ENCODE results near the gene ABCG1. TPM values are rescaled to one million over a fixed set of nuclear protein-coding genes. Genes with fewer than 3 reads are reported as not detected.
A peak's percentile ranks its signal among the peaks of the same experiment; 100 is the strongest.

The ABCG1 gene
- total RNA-seq, 2 donors from 2014 or later, result 53.1 to 55.5 TPM

DNA sequence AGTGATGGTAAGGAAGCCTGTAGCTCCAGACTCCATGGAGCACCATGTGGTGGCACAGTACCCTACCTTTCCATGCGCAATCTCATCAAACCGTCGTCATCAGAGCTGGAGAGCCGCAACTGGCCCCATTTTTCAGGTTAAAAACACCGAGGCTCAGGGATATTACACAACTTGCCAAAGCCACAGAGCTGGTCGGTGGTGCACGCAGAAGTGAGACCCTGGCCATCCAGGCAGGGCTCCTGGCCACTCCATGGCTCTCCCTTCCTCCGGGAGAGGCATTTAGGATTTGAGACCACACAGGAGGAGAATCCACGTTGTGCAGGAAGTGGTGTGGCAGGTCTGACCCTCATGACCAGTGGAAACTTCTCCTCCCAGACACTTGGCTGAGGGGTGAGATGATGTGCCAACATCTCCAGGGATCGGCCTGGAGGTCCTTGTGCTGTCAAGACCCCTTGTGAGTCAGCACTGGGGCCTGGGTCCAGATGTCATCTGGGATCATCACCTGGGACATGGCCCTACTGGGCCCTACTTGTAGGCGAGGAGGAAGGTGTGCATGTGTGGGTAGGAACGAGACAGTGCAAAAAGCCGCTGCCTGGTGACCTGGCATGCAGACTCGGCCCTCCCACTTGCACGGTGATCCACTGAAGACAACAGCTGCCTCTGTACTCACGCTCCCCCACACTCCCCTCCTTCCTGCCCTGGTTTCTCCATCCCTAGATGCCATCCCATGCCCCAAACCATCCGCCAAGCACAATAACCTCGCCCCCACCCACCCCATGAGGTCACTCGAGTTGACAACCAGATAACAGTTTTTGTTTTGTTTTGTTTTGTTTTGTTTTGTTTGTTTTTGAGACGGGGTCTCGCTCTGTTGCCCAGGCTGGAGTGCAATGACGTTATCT is 85.9 kb downstream of the ABCG1 start:
- Mint-ChIP-seq H3K36me3 (ENCODE audit: insufficient read depth in 2 of 2) (no peaks in the 10 kb centered on the region), H3K27me3 (ENCODE audit: low read depth) (peaks cover 5% of the 10 kb centered on the region), H3K4me1 (ENCODE audit: low read depth) (peaks cover 11% of the 10 kb centered on the region), H3K27ac (no peak overlapping the region), H3K4me3 (no peak overlapping the region), H3K9me3 (no peaks in the 10 kb centered on the region)
- DNase-seq, result no peak
- peak in 1 of 2 donors; percentile 12 for ATAC-seq (replicated peaks in 1 of 2)

DNA sequence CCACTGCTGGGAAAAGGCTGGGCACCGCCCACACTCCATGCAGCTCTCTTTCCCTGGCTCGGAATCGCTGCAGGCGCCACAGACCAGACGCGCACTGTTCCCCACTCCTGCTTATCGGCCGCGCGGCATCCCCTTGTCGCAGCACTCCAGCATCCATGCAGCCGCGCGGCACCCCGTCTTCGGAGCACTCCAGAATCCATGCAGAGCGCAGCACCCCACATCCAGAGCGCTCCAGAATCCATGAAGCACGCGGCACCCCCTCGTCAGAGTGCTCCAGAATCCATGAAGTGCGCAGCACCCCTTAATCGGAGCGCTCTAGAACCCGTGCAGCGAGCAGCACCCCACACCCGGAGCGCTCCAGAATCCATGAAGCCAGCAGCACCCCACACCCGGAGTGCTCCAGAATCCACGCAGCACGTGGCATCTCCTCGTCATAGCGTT is 86.8 kb downstream of the ABCG1 start:
- ATAC-seq (replicated peaks in 1 of 2) (no peak), DNase-seq (no peak)
- Mint-ChIP-seq H3K27me3 (ENCODE audit: low read depth) (peaks cover 5% of the 10 kb centered on the region), H3K4me3 (no peak overlapping the region), H3K27ac (no peak overlapping the region), H3K4me1 (ENCODE audit: low read depth) (peaks cover 15% of the 10 kb centered on the region), H3K36me3 (ENCODE audit: insufficient read depth in 2 of 2) (no peaks in the 10 kb centered on the region), H3K9me3 (no peaks in the 10 kb centered on the region)

DNA sequence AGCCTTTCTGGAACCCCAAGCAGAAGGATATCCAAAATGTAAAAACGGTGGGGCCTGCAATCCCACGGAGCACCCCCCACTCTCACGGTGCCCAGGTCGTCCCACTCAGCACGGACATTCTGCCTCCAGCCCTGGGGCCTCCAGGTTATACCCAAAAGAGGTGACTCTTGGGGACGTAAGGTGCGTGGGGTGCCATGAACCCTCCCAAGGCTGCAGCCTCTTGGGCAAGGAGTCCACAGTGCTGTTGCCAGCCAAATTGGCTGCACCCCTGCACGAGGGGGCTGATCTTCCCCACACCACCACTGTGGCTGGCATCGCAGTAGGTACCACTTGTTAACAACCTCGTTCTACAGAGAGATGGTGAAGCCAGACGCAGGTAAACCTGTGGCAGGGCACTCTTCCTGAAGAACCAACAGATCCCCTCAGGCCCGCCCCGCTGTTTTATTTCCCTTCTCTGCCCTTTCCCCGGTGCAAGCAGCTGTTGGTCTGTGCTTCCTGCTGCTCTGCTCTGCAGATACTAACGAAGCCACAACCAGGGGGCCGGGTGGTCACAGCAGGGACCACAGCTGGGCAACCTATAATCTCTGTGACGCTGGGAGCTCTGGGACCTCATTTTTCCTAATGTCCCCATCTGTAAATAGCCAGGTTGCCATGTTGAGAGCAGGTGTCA is 87.6 kb downstream of the ABCG1 start:
- Mint-ChIP-seq H3K4me3 (no peak overlapping the region), H3K4me1 (ENCODE audit: low read depth) (peaks cover 15% of the 10 kb centered on the region), H3K9me3 (no peaks in the 10 kb centered on the region), H3K36me3 (ENCODE audit: insufficient read depth in 2 of 2) (no peaks in the 10 kb centered on the region), H3K27me3 (ENCODE audit: low read depth) (peaks cover 5% of the 10 kb centered on the region), H3K27ac (no peak overlapping the region)
- DNase-seq, result no peak
- ATAC-seq (replicated peaks in 1 of 2), result no peak

DNA sequence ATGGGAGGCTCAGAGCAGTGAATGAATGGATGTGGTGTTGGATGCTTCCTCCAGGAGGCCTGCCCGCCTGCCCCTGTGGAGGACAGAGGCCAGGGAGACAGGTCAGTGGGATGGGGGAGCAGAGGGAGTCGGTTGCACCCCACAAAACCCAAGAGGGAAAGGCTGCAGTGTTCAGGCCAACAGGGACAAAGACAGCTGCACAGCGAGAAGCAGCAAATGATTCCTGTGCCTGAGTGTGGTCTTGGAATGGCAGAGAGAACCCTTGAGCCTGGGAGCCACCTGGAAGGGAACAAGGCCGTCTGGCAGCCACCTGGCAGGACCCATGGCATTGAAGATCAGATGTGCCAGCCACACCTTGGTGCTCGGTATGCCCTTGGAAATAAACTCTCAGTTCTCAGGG is 88.2 kb downstream of the ABCG1 start:
- DNase-seq, result no peak
- H3K27me3 Mint-ChIP-seq (ENCODE audit: low read depth), result peaks cover 5% of the 10 kb centered on the region
- peaks cover 15% of the 10 kb centered on the region for H3K4me1 Mint-ChIP-seq (ENCODE audit: low read depth)

DNA sequence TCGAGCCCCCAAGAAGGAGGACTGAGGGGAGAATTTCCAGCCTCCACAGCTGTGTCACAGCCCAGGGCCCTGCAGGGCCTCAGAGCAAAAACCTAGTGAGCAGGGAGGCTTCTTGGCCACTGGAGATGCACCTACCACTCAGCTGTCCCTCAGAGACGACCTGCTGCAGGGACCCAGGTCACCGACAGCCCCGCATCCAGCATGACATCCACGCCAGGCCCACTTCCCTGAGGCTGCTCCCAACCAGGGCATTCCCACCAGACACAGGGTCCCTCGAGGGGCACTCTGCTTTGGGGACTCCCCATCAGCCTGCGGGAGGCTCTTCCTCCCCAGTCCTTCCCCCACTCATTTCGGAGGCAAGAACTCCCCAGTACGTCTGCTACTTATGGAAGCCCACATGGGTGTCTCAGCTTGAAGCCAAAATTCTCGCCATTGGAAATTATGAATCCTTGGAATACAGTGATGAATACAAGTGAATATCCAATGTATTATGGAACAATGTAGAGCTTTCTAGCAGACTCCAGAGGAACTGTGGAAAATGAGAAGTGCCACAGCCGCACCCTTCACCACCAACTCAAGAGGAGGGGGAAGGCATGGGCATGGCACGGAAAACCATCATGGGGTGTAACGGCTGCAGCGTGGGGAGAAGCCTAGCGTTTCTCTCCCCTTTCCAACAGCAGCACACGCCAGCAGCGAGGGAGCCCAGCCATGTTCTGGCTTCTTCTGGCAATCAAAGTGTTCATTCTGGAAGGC is 89.4 kb downstream of the ABCG1 start:
- H3K4me3 Mint-ChIP-seq, result no peak overlapping the region
- H3K4me1 Mint-ChIP-seq (ENCODE audit: low read depth), result peaks cover 15% of the 10 kb centered on the region
- no peak overlapping the region for H3K27ac Mint-ChIP-seq
- no peaks in the 10 kb centered on the region for H3K36me3 Mint-ChIP-seq (ENCODE audit: insufficient read depth in 2 of 2)
- ATAC-seq (replicated peaks in 1 of 2), result no peak
- no peaks in the 10 kb centered on the region for H3K9me3 Mint-ChIP-seq
- no peak for DNase-seq
- H3K27me3 Mint-ChIP-seq (ENCODE audit: low read depth), result peaks cover 5% of the 10 kb centered on the region

More for the DNA sequence above, 88.2 kb downstream of the ABCG1 start:
- no peaks in the 10 kb centered on the region for H3K36me3 Mint-ChIP-seq (ENCODE audit: insufficient read depth in 2 of 2)
- no peaks in the 10 kb centered on the region for H3K9me3 Mint-ChIP-seq
- H3K4me3 Mint-ChIP-seq, result no peak overlapping the region
- no peak overlapping the region for H3K27ac Mint-ChIP-seq
- no peak for ATAC-seq (replicated peaks in 1 of 2)

DNA sequence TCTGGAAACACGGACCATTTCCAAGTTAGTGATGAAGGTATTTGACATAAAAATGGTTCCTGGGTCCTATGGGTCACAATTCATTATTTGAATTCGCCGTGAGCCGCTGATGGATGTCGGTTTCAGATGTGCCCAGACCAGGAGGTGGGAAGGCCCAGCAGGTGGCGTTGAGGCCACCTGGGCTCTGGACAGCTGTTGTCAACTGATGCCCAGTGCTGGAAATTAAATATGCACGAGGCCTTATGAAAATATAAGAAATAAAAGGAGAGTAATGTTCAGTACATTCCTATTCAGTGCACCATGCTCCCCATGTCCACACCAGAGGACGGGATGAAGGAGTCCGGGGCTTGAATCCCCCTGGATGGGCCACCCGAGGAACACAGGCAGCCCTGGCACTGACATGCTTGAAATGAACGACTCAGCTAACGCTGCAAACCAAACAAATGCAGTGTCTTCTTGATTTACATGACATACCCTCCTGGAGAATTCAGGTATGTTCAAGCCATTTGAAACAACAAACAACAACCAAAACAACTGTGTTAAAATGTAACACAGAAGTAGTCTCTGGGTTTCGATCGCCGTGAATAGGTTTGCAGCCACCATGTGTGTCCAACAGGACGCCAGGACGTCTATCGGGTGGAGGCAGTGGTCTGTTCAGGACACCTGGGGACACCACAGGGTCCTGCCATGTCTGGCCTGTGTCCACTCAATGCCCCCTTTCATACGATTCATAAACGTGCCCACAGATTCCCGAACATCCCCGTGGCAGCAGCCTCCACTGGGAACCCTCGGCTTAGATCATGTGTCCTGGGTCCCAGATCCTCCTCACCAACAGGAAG is 90.2 kb downstream of the ABCG1 start:
- Mint-ChIP-seq H3K4me1 (ENCODE audit: low read depth) (peaks cover 15% of the 10 kb centered on the region), H3K36me3 (ENCODE audit: insufficient read depth in 2 of 2) (no peaks in the 10 kb centered on the region), H3K27me3 (ENCODE audit: low read depth) (peaks cover 5% of the 10 kb centered on the region), H3K27ac (no peak overlapping the region), H3K4me3 (no peak overlapping the region), H3K9me3 (no peaks in the 10 kb centered on the region)
- ATAC-seq (replicated peaks in 1 of 2) (peak; percentile 20 to 31), DNase-seq (no peak)

DNA sequence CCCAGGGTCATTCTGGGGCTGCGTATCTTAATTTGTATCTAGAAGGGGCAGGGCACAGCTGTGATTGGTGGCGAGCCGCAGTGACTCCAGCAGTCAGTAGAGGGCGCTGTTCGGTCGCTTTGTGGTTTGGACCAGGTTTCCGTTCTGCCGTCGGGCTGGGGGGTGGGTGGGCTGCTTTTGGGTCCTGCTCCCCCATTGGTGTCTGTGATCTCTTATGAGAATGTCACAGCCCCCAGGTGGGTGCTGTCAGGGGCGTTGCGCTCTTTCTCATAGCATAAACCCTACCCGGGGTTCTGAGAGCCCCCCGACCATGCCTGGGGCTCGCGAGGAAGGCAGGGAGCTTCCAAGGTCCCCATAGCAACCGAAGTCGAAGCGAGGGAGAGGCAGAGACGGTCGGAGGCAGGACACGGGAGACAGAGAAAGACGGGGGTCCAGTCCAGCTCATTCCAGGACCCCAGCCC is 90.8 kb downstream of the ABCG1 start:
- Mint-ChIP-seq H3K36me3 (ENCODE audit: insufficient read depth in 2 of 2) (no peaks in the 10 kb centered on the region), H3K4me3 (peak overlapping the region in 1 of 2 donors; percentile 29), H3K27me3 (ENCODE audit: low read depth) (peaks cover 5% of the 10 kb centered on the region), H3K27ac (no peak overlapping the region), H3K4me1 (ENCODE audit: low read depth) (peaks cover 15% of the 10 kb centered on the region), H3K9me3 (no peaks in the 10 kb centered on the region)
- DNase-seq (peak; percentile 76 to 80), ATAC-seq (replicated peaks in 1 of 2) (peak; percentile 69 to 71)

DNA sequence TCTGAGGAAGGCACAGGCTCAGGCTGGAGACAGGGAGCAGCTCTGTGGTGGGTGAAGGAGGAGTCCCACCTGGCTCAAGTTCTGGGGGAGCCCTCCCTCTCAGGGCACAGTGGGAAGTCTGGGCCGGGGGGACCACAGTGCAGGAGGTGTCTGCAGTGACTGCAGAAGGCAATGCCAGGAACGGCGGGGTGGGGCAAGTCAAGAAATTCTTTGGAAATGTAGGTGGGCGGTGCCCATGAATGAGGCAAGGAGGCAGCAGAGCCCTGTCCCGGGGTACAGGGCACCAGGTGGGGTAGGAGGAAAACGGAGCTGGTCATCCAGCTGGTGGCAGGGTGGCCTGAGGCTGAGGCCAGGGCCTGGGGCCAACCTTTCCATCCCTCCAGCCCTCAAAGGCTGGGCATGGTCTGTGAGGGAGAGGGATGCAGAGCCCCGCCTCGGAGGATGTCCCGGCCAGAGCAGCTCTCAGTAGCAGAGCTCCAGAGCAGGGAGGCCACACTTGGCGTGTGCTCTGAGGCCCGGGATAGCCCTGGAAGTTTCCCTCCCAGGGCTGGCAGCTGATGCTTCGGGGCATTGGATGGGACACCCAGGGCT is 91.6 kb downstream of the ABCG1 start:
- Mint-ChIP-seq H3K4me3 (no peak overlapping the region), H3K27ac (no peak overlapping the region), H3K27me3 (ENCODE audit: low read depth) (peaks cover 5% of the 10 kb centered on the region), H3K9me3 (no peaks in the 10 kb centered on the region), H3K36me3 (ENCODE audit: insufficient read depth in 2 of 2) (no peaks in the 10 kb centered on the region), H3K4me1 (ENCODE audit: low read depth) (peaks cover 15% of the 10 kb centered on the region)
- DNase-seq, result no peak
- no peak for ATAC-seq (replicated peaks in 1 of 2)

DNA sequence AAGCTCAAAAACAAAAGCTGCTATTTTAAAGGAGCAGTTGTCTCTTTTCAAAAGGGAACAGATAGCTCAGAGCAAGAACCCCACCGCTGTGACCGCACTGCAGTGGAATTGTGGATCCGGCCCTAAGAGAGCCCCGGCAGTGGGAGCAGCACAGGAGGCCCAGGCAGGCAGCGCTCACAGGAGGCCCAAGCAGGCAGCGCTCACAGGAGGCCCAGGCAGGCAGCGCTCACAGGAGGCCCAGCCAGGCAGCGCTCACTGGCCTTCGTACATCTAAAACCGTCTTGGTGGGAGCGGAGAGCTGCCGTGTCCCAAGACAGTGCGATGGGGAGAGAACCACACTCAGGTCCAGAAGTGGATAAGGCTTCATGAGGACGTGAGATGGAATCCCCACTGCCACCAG is 92.2 kb downstream of the ABCG1 start:
- ATAC-seq (replicated peaks in 1 of 2) (no peak), DNase-seq (no peak)
- Mint-ChIP-seq H3K36me3 (ENCODE audit: insufficient read depth in 2 of 2) (no peaks in the 10 kb centered on the region), H3K4me1 (ENCODE audit: low read depth) (peaks cover 15% of the 10 kb centered on the region), H3K27ac (no peak overlapping the region), H3K27me3 (ENCODE audit: low read depth) (peaks cover 5% of the 10 kb centered on the region), H3K4me3 (no peak overlapping the region), H3K9me3 (no peaks in the 10 kb centered on the region)

DNA sequence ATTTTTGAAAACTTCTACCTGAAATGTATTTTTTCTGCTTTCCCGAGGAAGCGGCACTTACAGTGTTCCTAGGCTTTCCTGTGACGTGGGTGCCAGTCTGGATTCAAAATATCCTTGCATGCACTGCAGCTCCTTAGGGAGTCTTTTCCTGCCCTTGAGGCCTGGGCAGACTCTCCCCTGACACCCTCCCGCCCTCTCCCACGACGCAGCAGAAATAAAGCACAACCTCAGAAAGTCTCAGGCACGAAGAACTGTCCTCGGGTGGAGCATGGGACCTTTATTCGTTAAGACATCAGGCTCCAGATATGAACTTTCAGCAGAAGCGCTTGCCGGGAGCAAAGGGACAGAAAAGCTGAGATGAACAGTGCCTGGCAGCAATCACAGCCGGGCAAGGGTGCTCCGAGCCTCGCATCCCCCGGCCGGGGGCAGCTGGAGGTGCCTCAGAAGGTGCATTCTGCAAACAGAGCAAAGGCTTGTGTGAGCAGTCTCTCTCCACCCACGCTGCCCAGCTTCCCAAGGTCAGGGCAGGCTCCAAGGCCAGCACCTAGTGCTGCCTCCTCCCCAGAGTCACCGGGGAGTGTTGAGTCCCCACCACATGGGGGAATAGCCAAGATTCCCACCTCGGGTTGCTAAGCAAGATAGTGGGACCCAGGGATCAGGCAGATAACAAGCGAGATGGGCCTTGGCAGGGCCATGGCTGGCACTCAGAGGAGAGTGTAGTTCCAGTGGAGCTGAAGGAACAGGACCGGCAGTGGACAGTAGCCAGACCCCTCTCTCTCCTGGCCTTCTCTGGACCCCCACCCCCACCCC is 93.1 kb downstream of the ABCG1 start:
- DNase-seq (no peak), ATAC-seq (replicated peaks in 1 of 2) (no peak)
- H3K4me1 Mint-ChIP-seq (ENCODE audit: low read depth), result peaks cover 15% of the 10 kb centered on the region
- no peak overlapping the region for H3K27ac Mint-ChIP-seq
- H3K4me3 Mint-ChIP-seq, result no peak overlapping the region
- peaks cover 2% of the 10 kb centered on the region for H3K27me3 Mint-ChIP-seq (ENCODE audit: low read depth)
- H3K36me3 Mint-ChIP-seq (ENCODE audit: insufficient read depth in 2 of 2), result no peaks in the 10 kb centered on the region
- no peaks in the 10 kb centered on the region for H3K9me3 Mint-ChIP-seq

DNA sequence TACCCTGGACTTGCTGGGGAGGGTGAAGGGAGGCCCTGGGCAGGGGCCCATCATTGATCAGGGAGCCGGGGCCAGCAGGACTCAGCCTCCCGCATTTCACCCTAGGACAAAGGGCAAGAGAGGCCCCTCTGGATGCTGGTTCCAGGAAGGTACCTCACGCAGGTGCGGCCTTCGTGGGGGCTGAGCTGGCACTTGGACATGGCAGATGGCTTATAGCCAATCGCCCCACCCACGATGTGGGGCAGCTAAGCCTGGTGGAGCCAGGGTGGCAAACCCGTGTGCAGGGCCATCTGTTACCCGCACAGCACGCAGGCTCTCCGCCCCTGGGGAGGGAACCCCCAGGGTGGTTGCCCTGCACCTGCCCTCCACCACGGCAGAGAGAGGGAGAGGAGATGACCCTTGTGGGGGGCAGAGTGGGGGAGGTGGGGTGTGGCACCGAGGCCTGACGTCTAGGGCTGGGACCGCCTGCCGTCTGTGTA is 93.7 kb downstream of the ABCG1 start:
- H3K27me3 Mint-ChIP-seq (ENCODE audit: low read depth), result no peaks in the 10 kb centered on the region
- no peak overlapping the region for H3K27ac Mint-ChIP-seq
- no peak overlapping the region for H3K4me3 Mint-ChIP-seq
- no peak for DNase-seq
- no peaks in the 10 kb centered on the region for H3K9me3 Mint-ChIP-seq
- no peaks in the 10 kb centered on the region for H3K36me3 Mint-ChIP-seq (ENCODE audit: insufficient read depth in 2 of 2)
- ATAC-seq (replicated peaks in 1 of 2), result no peak
- peaks cover 15% of the 10 kb centered on the region for H3K4me1 Mint-ChIP-seq (ENCODE audit: low read depth)

Data from activated T-cell treated with anti-CD3 and anti-CD28 coated beads, Interleukin-2, amount 50 U/mL, for 72 hours (primary cell).